ENCODE measurements around the gene OR5AU1. TPM values are rescaled to one million over a fixed set of nuclear protein-coding genes. Genes with fewer than 3 reads are reported as not detected.

The OR5AU1 gene
- polyA plus RNA-seq (2013, experiment 1 of 2): not detected
- not detected for polyA plus RNA-seq (2013, experiment 2 of 2)

GRCh38 chr14:21155963-21156362, at the start of gene OR5AU1:
Gene OR5AU1 (minus strand): TSS chr14:21156063. CDS start chr14:21155872, 191 bp downstream.
- H3K9me3 ChIP-seq (ENCODE audit: insufficient read depth, low read depth, low read length): no peaks in the 10 kb centered on the region
- no peak within 1 kb of the TSS for H3K9ac ChIP-seq (ENCODE audit: low read depth, low read length)
- H3K4me3 ChIP-seq (ENCODE audit: low read length): no peak within 1 kb of the TSS
- H3K4me1 ChIP-seq (ENCODE audit: insufficient read depth, low read length): no peaks in the 10 kb centered on the region
- H3K36me3 ChIP-seq (ENCODE audit: insufficient read depth, low read length): no peaks in the 10 kb centered on the region
- no peaks in the 10 kb centered on the region for H3K27me3 ChIP-seq (ENCODE audit: insufficient read depth, low read length)
- H3K27ac ChIP-seq (ENCODE audit: low read depth, low read length): no peak within 1 kb of the TSS

- Histone ChIP-seq H3K36me3 (ENCODE audit: insufficient read depth, low read length) (peaks cover 50% of the 10 kb centered on the region), H3K9ac (ENCODE audit: low read depth, low read length) (no peak overlapping the region), H3K4me1 (ENCODE audit: insufficient read depth, low read length) (peaks cover 29% of the 10 kb centered on the region), H3K4me3 (ENCODE audit: low read length) (no peak overlapping the region), H3K9me3 (ENCODE audit: insufficient read depth, low read depth, low read length) (no peaks in the 10 kb centered on the region), H3K27me3 (ENCODE audit: insufficient read depth, low read length) (no peaks in the 10 kb centered on the region), H3K27ac (ENCODE audit: low read depth, low read length) (no peak overlapping the region)
- 92% methylated on average over 3 of the region's 4 CpGs for WGBS
Measured at GRCh38 chr14:21205026-21205677, 49.3 kb upstream of the OR5AU1 start.

- Histone ChIP-seq H3K36me3 (ENCODE audit: insufficient read depth, low read length) (peaks cover 42% of the 10 kb centered on the region), H3K4me1 (ENCODE audit: insufficient read depth, low read length) (peaks cover 28% of the 10 kb centered on the region), H3K27ac (ENCODE audit: low read depth, low read length) (peak overlapping the region; percentile 42; the same call in 1 of the 2 replicates), H3K27me3 (ENCODE audit: insufficient read depth, low read length) (no peaks in the 10 kb centered on the region), H3K9me3 (ENCODE audit: insufficient read depth, low read depth, low read length) (no peaks in the 10 kb centered on the region), H3K4me3 (ENCODE audit: low read length) (no peak overlapping the region), H3K9ac (ENCODE audit: low read depth, low read length) (no peak overlapping the region)
- 93% methylated on average over 8 of the region's 8 CpGs for WGBS
Measured at GRCh38 chr14:21204167-21205025, 48.5 kb upstream of the OR5AU1 start.

- Histone ChIP-seq H3K4me3 (ENCODE audit: low read length) (no peak overlapping the region), H3K4me1 (ENCODE audit: insufficient read depth, low read length) (peaks cover 23% of the 10 kb centered on the region), H3K27ac (ENCODE audit: low read depth, low read length) (peak overlapping the region; percentile 42; the same call in 1 of the 2 replicates), H3K36me3 (ENCODE audit: insufficient read depth, low read length) (peaks cover 34% of the 10 kb centered on the region), H3K27me3 (ENCODE audit: insufficient read depth, low read length) (no peaks in the 10 kb centered on the region), H3K9me3 (ENCODE audit: insufficient read depth, low read depth, low read length) (no peaks in the 10 kb centered on the region), H3K9ac (ENCODE audit: low read depth, low read length) (no peak overlapping the region)
- 86% methylated on average over 7 of the region's 8 CpGs for WGBS
Measured at GRCh38 chr14:21203470-21204166, 47.8 kb upstream of the OR5AU1 start.

GRCh38 chr14:21202463-21203358, 46.8 kb upstream of the OR5AU1 start:
- Histone ChIP-seq H3K9ac (ENCODE audit: low read depth, low read length) (no peak overlapping the region), H3K9me3 (ENCODE audit: insufficient read depth, low read depth, low read length) (no peaks in the 10 kb centered on the region), H3K27me3 (ENCODE audit: insufficient read depth, low read length) (no peaks in the 10 kb centered on the region), H3K27ac (ENCODE audit: low read depth, low read length) (no peak overlapping the region; the same call in 1 of the 2 replicates), H3K4me1 (ENCODE audit: insufficient read depth, low read length) (peaks cover 21% of the 10 kb centered on the region), H3K4me3 (ENCODE audit: low read length) (no peak overlapping the region), H3K36me3 (ENCODE audit: insufficient read depth, low read length) (peaks cover 25% of the 10 kb centered on the region)
- WGBS: 93% methylated on average over 4 of the region's 4 CpGs

- WGBS: 84% methylated on average over 11 of the region's 12 CpGs
- H3K27ac ChIP-seq (ENCODE audit: low read depth, low read length): no peak overlapping the region
- H3K4me3 ChIP-seq (ENCODE audit: low read length): no peak overlapping the region
- 0 out of 2 replicates have a peak, but pooled peaks cover 3% of the 10 kb centered on the region for H3K9me3 ChIP-seq (ENCODE audit: insufficient read depth, low read depth, low read length)
- no peaks in the 10 kb centered on the region for H3K27me3 ChIP-seq (ENCODE audit: insufficient read depth, low read length)
- H3K36me3 ChIP-seq (ENCODE audit: insufficient read depth, low read length): peaks cover 17% of the 10 kb centered on the region
- H3K9ac ChIP-seq (ENCODE audit: low read depth, low read length): no peak overlapping the region
- H3K4me1 ChIP-seq (ENCODE audit: insufficient read depth, low read length): peaks cover 15% of the 10 kb centered on the region; the same call in 1 of the 2 replicates
Measured at GRCh38 chr14:21201732-21202462, 46.0 kb upstream of the OR5AU1 start.

GRCh38 chr14:21200752-21201461, 45.0 kb upstream of the OR5AU1 start:
- H3K9ac ChIP-seq (ENCODE audit: low read depth, low read length): no peak overlapping the region
- no peak overlapping the region for H3K27ac ChIP-seq (ENCODE audit: low read depth, low read length)
- no peaks in the 10 kb centered on the region for H3K27me3 ChIP-seq (ENCODE audit: insufficient read depth, low read length)
- peaks cover 8% of the 10 kb centered on the region; the same call in 1 of the 2 replicates for H3K36me3 ChIP-seq (ENCODE audit: insufficient read depth, low read length)
- peaks cover 12% of the 10 kb centered on the region; the same call in 1 of the 2 replicates for H3K4me1 ChIP-seq (ENCODE audit: insufficient read depth, low read length)
- WGBS: 90% methylated on average over 5 of the region's 5 CpGs
- H3K9me3 ChIP-seq (ENCODE audit: insufficient read depth, low read depth, low read length): 0 out of 2 replicates have a peak, but pooled peaks cover 3% of the 10 kb centered on the region
- H3K4me3 ChIP-seq (ENCODE audit: low read length): no peak overlapping the region

GRCh38 chr14:21199611-21200560, 44.0 kb upstream of the OR5AU1 start:
- H3K27me3 ChIP-seq (ENCODE audit: insufficient read depth, low read length): no peaks in the 10 kb centered on the region
- H3K4me3 ChIP-seq (ENCODE audit: low read length): no peak overlapping the region
- no peak overlapping the region for H3K27ac ChIP-seq (ENCODE audit: low read depth, low read length)
- 0 out of 2 replicates have a peak, but pooled peaks cover 3% of the 10 kb centered on the region for H3K9me3 ChIP-seq (ENCODE audit: insufficient read depth, low read depth, low read length)
- no peak overlapping the region for H3K9ac ChIP-seq (ENCODE audit: low read depth, low read length)
- H3K36me3 ChIP-seq (ENCODE audit: insufficient read depth, low read length): no peaks in the 10 kb centered on the region
- no CpG with 5 or more reads among the region's 3 CpGs for WGBS
- peaks cover 12% of the 10 kb centered on the region; the same call in 1 of the 2 replicates for H3K4me1 ChIP-seq (ENCODE audit: insufficient read depth, low read length)
